GOT3 (cell line): Measurements from ENCODE around the gene ZNF18.
"Not testable (repeated sequence)": the region's sequence is repeated elsewhere in the genome, so short reads cannot be mapped to it uniquely, and the experiment has no call there.

Experiments used
- DNase-seq: peaks from one replicate; lab custom pipeline; 2025; ENCODE audit warnings: mixed read lengths; lab: John Stamatoyannopoulos, UW

Gene ZNF18

DNA sequence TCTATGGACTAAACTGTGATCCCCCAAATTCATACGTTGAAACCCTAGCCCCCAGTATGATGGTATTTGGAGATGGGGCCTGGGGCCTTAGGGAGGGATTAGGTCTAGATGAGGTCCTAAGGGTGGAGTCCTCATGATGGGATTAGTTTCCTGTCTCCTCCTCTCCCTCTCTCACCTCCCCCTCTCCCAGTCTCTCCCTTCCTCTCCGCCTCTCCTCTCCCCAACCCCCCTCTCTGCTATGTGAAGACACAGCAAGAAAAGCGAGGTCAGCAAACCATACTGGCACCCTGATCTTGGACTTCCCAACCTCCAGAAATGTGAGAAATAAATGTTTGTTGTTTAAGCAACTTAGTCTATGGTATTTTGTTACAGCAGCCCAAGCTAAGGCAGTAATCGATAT, 15.4 kb downstream of the ZNF18 start:
- DNase-seq: no peak

GRCh38 chr17:11980813-11981212, 16.5 kb downstream of the ZNF18 start:
- no peak for DNase-seq

- DNase-seq: no peak
These were observed 17.5 kb downstream of the ZNF18 start for GRCh38 chr17:11979795-11980194.

DNA sequence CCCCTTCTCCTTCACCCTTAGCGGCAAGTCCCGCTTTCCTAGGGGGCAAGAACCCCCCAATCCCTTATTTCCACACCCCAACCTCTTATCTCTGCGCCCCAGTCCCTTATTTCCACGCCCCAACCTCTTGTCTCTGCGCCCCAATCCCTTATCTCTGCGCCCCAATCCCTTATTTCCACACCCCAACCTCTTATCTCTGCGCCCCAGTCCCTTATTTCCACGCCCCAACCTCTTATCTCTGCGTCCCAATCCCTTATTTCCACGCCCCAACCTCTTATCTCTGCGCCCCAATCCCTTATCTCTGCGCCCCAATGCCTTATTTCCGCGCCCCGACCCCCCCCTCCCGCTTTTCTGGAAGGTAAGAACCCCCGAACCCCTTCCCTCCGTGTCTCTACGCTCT, 24.5 kb downstream of the ZNF18 start:
- DNase-seq: not testable (repeated sequence)

- DNase-seq: no peak
These were observed 27.7 kb downstream of the ZNF18 start for GRCh38 chr17:11969565-11969964.

- DNase-seq: no peak
These were observed 42.3 kb downstream of the ZNF18 start for GRCh38 chr17:11954936-11955335.

GRCh38 chr17:11953924-11954323, 43.4 kb downstream of the ZNF18 start:
- DNase-seq: no peak

GRCh38 chr17:11952610-11953009, 44.7 kb downstream of the ZNF18 start:
- DNase-seq: no peak

DNA sequence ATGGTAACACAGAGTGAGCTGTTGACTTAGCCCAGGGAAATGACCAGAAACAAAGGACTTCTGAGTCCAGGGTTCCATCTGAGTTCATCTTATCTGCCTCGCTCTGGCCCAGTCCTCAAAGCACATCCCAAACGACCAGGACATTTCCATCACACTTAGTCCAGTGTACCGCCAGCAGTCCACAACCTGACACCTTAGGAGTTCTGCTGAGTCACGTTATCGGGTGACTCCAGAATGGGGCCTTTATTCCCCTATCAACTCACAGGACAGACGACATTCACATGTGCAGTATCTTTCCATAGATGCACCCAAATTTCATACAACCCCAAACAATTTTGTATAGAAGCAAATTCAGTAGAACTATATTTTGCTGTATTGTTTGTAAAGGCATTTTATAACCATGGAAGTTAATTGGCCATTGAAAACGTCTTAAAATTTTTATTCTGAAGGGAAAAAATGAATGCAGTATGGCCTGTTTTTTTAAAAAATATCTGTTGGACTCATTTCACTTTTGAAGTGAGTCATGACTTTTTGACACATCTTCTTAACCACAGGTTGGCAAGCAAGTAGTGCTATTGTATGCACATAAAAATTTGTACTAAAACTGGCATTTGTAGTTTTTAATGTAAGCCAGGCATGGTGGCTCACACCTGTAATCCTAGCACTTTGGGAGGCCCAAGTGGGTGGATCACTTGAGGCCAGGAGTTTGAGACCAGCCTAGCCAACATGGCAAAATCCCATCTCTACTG, 46.3 kb downstream of the ZNF18 start:
- no peak for DNase-seq

GRCh38 chr17:11949571-11949970, 47.7 kb downstream of the ZNF18 start:
- not testable (repeated sequence) for DNase-seq

DNA sequence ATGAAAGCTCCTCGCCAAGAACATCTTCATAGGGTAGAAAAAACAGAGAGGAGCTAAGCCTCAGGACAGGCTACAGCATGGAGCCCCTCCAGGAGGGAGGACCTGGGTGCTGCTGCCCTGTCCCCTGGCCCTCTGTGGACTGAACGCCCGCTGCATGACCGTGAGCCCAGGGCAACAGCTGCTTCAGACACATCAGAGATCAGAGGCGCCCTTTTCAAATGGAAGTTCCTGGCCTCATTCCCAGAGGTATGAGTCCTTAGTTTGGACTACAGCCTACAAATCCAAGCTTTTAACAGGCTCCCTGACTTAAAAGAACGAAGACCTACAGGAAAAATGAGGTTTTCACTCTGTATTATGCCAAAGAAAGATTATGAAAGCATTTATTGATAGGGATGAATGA, 48.5 kb downstream of the ZNF18 start:
- no peak for DNase-seq

DNA sequence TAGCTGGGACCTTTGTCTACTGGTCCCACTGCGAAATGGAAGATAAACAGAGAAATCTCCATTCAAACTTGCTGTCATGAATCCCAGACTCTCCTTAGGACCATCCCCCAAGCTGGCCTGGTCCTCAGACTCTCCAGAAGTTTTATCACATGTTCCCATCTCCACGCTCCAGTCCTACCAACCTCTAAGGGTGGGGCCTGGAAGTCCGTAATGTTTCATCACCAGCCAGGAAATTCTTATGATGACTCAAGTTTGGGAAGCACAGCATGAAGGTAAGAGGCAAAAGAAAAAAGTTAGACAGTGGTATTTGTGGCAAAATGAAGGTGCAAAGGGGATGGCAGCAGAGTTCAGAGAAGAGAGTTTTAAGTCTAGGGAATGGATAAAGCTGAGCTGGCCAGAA, 52.7 kb downstream of the ZNF18 start:
- DNase-seq: no peak

- no peak for DNase-seq
These were observed 53.4 kb downstream of the ZNF18 start for GRCh38 chr17:11943759-11944347.

- not testable (repeated sequence) for DNase-seq
These were observed 54.2 kb downstream of the ZNF18 start for GRCh38 chr17:11943086-11943485.

DNA sequence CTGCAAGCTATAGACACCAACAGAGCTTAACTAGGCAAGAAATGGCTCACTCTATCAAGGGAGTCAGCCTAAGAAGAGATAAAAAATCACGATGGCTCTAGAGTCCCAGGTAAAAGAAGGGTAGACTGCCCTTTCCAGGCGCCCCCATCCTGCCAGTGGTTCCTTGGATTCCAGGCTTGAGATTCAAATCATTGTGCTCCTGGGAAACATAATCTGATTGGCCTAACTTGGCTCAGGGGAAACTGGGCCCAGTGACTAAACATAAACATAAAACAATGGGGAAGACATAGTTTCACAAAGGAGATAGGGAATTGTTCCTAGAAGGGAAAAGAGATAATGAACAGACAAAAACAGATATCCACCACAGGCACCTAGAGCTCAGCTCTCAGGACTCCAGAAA, 56.4 kb downstream of the ZNF18 start:
- no peak for DNase-seq

- no peak for DNase-seq
These were observed 61.4 kb downstream of the ZNF18 start for GRCh38 chr17:11935734-11936406.

- DNase-seq: no peak
These were observed 64.9 kb downstream of the ZNF18 start for GRCh38 chr17:11932337-11932898.

- DNase-seq: no peak
These were observed 68.8 kb downstream of the ZNF18 start for GRCh38 chr17:11928436-11928835.
